Ecto neural progenitor cell (in vitro differentiated cells): Measurements from ENCODE around the gene BUD23.
"Not testable (repeated sequence)": the region's sequence is repeated elsewhere in the genome, so short reads cannot be mapped to it uniquely, and the experiment has no call there.

Experiments used
- DNase-seq: peaks from one replicate; pipeline ENCODE4 v3.0.0-alpha.2; 2018; ENCODE audit warnings: low spot score

The BUD23 gene, protein sequence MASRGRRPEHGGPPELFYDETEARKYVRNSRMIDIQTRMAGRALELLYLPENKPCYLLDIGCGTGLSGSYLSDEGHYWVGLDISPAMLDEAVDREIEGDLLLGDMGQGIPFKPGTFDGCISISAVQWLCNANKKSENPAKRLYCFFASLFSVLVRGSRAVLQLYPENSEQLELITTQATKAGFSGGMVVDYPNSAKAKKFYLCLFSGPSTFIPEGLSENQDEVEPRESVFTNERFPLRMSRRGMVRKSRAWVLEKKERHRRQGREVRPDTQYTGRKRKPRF

DNA sequence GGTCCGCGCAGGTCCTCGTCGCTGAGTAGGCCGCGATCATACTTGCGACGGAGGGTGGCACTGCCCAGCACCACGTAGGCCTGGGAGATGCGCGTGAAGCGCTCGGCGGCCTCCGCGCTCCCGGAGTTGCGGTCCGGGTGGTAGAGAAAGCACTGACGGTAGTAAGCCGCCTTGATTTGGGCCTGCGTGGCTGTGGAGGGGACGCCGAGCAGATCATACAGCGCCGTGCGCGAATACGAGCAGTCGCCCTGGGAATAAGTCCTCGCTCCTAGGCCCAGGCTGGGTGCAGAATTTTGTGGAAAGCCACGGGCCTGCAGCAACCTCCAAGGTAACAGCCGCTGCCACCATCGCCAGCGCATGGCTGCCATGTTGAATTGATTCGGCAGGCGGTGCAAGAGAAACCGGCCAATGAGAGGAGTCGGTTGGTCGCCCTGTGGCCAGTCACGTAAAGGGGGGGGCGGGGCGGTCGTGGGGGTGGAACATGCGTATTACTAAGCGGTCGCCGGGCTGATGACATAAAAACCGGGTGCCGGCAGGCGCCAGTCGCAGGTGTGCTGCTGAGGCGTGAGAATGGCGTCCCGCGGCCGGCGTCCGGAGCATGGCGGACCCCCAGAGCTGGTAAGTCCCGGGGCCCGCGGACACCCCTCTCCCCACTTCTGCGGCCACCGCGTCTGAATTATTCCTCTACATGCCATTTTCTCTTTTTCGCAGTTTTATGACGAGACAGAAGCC is at the start of gene BUD23, which contains the start of gene DNAJC30:
BUD23 (plus strand) TSS at position 542 of the 732 bp plus-strand sequence; CDS start at position 571, 29 bp downstream.
DNAJC30 (minus strand) TSS at position 398 of the 732 bp plus-strand sequence; CDS start at position 368, 30 bp downstream.
- DNase-seq, result peak; percentile 97

GRCh38 chr7:73633844-73634243 is 49.6 kb upstream of the BUD23 start:
- no peak for DNase-seq

GRCh38 chr7:73635428-73636200 is 47.8 kb upstream of the BUD23 start:
- no peak for DNase-seq

DNA sequence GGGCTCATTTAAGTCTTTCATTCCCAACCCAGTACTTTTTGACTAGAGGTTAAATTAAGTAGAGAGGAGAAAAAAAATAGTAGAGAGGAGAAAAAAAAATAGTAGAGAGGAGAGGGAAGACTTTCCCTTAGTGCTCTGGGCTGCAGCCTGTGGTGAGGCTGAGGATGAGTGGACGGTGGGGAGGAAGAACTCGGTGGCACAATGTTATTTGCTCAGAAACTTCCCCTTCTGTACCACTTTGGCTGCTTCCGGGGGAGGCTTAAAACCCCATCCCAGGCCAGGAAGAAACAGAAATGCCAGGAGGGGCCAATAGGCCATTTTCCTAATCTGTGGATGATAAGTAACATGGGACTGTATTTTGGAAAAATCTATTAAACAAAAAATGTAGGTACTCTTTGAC is 44.5 kb upstream of the BUD23 start:
- DNase-seq, result no peak

- DNase-seq, result no peak
These were observed 40.6 kb upstream of the BUD23 start for GRCh38 chr7:73642834-73643233.

GRCh38 chr7:73644688-73645286 is 38.6 kb upstream of the BUD23 start:
- DNase-seq, result no peak

DNA sequence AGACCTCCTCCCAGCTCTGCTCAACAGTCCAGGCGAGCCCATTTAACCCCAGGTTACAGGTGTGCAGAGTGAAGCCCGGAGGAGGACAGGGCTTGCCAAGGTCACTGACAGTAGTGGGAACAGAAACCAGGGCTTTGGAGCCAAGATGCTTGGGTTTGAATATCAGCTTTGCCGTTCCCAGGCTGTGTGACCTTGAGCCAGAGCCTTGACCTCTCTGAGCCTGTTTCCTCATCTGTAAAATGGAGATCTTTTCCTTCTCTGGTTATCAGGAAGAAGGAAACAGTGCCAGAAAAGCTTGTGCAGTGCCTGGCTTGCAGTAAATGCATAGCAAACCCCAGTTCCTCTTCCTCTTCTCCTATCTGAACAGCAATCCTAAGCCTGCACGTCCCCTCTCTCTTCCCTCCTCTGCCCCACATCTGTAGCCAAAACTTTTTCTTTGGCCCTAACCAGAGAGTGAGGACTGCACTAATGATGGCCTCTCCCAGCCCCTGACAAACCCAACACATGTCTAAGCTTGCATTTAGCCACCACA is 37.7 kb upstream of the BUD23 start:
- no peak for DNase-seq

GRCh38 chr7:73646785-73647724 is 36.3 kb upstream of the BUD23 start:
- no peak for DNase-seq

DNA sequence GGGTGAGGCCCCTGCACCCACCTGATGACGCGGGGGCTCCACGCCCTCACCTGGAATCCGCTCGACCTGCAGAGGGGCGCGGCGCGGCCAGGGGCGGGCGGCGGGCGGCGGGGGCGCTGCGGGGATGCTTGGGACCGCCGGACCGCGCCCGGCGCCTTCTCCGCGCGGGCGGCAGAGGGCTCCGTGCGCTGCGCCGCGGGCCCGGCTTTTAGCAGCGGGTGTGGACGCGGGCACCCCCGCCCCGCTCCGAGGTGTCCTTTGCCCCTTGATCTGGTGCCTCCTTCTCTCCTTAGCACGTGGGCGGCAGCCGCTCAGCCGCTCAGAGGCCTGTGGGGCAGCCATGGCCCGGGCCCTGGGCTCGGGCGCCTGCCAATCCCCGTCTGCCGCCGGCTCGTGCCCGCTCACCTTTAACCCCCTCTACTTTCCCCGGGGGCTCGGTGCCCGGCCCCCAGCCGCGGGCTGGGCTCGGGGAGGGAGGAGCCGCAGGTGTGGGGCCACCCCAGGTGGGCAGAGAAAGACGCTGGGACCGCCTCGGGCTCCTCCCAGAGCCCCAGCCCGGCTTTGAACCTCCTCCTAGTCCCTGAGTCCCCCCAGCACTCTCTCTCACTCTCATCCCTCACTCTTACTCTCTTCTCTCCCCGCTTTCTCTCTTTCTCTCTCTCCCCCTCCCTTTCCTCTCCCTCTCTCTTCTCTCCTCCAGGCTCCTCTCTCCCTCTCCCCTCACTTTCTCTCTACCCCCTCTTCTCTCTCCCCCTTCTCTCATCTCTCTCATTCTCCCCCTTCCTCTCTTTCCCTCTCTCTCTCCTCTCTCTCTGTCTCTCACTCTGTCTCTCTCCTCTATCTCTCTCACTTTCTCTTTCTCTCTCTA is 35.4 kb upstream of the BUD23 start:
- DNase-seq, result peak; percentile 58

GRCh38 chr7:73648593-73649332 is 34.6 kb upstream of the BUD23 start:
- DNase-seq, result no peak

GRCh38 chr7:73649576-73649975 is 33.8 kb upstream of the BUD23 start:
- DNase-seq, result no peak

DNA sequence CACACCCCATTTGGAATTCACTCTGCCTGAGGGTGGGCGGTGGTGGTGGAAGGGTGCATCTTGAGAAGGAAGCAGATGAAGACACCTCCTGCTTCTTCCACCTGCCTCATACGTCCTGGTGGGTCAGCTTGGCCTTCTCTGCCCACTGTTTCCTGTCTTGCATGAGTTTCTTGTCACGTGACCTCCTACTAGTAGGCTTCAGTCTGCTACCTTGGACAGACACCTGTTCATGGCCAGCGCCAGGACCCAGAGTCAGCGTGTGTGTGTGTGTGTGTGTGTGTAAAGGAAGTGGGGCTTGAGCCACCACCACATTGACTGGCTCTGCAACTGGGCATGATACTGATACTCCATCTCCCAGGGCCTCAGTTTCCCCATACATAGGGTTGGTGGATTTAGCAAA is 32.9 kb upstream of the BUD23 start:
- DNase-seq, result no peak

GRCh38 chr7:73652541-73652949 is 30.9 kb upstream of the BUD23 start:
- no peak for DNase-seq

DNA sequence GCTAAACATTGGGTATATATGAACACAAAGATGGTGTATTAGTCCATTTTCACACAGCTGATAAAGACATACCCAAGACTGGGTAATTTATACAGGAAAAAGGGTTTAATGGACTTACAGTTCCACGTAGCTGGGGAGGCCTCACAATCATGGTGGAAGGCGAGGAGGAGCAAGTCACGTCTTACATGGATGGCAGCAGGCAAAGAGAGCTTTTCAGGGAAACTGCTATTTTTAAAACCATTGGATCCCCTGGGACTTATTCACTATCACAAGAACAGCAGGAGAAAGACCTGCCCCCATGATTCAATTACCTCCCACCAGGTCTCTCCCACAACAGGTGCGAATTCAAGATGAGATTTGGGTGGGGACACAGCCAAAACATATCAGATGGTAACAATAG is 28.1 kb upstream of the BUD23 start:
- DNase-seq, result not testable (repeated sequence)

DNA sequence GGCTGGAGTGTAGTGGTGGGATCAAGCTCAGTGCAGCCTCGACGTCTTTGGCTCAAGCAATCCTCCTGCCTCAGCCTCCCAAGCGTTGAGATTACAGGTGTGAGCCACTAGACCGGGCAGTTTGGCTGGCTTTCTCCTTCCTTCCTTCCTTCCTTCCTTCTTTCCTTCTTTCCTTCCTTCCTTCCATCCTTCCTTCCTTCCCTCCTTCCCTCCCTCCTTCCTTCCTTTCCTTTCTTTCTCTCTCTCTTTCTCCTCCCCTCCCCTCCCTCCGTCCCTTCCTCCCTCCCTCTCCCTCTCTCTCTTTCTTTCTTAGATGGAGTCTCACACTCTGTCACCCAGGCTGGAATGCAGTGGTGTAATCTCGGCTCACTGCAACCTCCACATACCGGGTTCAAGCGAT is 23.4 kb upstream of the BUD23 start:
- DNase-seq, result no peak

- DNase-seq, result not testable (repeated sequence)
These were observed 22.8 kb upstream of the BUD23 start for GRCh38 chr7:73660594-73660993.

- DNase-seq, result no peak
These were observed 20.4 kb upstream of the BUD23 start for GRCh38 chr7:73663033-73663432.

DNA sequence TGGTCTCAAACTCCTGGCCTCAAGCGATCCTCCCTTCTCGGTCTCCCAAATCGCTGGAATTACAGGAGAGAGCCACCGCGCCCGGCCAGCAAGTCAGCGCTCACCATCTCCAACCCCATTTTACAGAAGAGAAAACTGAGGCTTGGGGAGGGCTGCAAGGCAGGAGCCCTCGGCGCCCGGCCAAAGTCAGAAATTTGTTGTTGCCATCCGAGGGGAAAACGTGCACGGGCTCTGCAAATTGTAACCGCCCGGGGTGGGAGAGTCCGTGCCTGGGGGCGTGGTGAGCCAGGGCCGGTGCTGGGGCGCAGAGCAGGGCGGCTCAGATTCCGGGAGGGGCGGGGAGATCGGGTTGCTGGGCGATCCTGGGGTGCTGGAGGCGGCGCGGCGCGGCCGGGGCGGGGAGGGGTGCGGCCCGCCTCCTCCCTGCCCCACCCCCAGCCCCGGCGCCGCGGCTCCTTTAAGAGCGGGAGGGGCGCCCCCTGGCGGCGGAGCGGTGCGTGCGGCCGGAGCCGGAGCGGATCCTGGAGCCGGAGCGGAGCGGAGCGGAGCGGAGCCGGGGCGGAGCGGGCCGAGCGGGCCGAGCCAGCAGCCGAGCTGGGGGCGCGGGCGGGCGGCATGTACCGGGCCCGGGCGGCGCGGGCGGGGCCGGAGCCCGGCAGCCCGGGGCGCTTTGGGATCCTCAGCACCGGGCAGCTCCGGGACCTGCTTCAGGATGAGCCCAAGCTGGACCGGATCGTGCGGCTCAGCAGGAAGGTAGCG is 15.9 kb upstream of the BUD23 start, which contains the start of gene VPS37D:
VPS37D (plus strand) TSS at position 488 of the 759 bp plus-strand sequence; CDS start at position 616, 128 bp downstream.
- peak; percentile 96 for DNase-seq
